HepG2 (cell line): ENCODE results near the gene DAGLB. TPM values are rescaled to one million over a fixed set of nuclear protein-coding genes. Genes with fewer than 3 reads are reported as not detected.
A peak's percentile ranks its signal among the peaks of the same experiment; 100 is the strongest.

Source experiments
- AGO1 ChIP-seq: fragments of 200-400 bp; formaldehyde crosslinking; IDR thresholded peaks from 2 replicates; pipeline ENCODE4 v1.6.1; 2017; ENCODE audit warnings: mild to moderate bottlenecking, low read depth, low read length, moderate library complexity; ENCODE audit not compliant: poor library complexity, severe bottlenecking
- ATF7 ChIP-seq, 2 experiments: fragments of 450-650 bp in 1 of 2; sonication (generic) in 1 of 2; formaldehyde crosslinking in 1 of 2; IDR thresholded peaks; 2 replicates each; pipeline versions ENCODE4 v1.4.0 to v1.6.1; 2016 to 2020; ENCODE audit warnings: antibody characterized with exemption in 1 of 2, mild to moderate bottlenecking in 1 of 2, missing genetic modification reagents in 1 of 2
- DNMT3B ChIP-seq: conservative IDR thresholded peaks from 2 replicates; pipeline ENCODE4 v1.6.1; 2016; ENCODE audit warnings: missing biosample characterization, control low read depth
- FIP1L1 ChIP-seq: fragments of 200-400 bp; formaldehyde crosslinking; IDR thresholded peaks from 2 replicates; pipeline ENCODE4 v1.6.1; 2018; ENCODE audit warnings: low read depth, mild to moderate bottlenecking, low read length, moderate library complexity, borderline replicate concordance; ENCODE audit not compliant: insufficient read depth
- HMG20A ChIP-seq: IDR thresholded peaks from 2 replicates; pipeline ENCODE4 v1.6.1; 2016; ENCODE audit warnings: borderline replicate concordance
- HNF4A ChIP-seq: sonication (generic); formaldehyde crosslinking; IDR thresholded peaks from 2 replicates; pipeline ENCODE4 v1.4.0; 2020; ENCODE audit warnings: missing genetic modification reagents
- KDM1A ChIP-seq: IDR thresholded peaks from 2 replicates; pipeline ENCODE4 v1.6.1; 2016; ENCODE audit warnings: missing compliant biosample characterization
- MXD4 ChIP-seq: IDR thresholded peaks from 2 replicates; pipeline ENCODE4 v1.6.1; 2016; ENCODE audit warnings: mild to moderate bottlenecking, missing biosample characterization, missing genetic modification reagents
- NCOA2 ChIP-seq: sonication (generic); formaldehyde crosslinking; IDR thresholded peaks from 2 replicates; pipeline ENCODE4 v1.8.0; 2022; ENCODE audit warnings: inconsistent platforms
- NR0B2 ChIP-seq: sonication (generic); formaldehyde crosslinking; IDR thresholded peaks from 2 replicates; pipeline ENCODE4 v1.4.0; 2020; ENCODE audit warnings: mild to moderate bottlenecking, missing genetic modification reagents
- NRL ChIP-seq: sonication (generic); formaldehyde crosslinking; IDR thresholded peaks from 2 replicates; pipeline ENCODE4 v1.5.0; 2020; ENCODE audit warnings: missing genetic modification reagents, mild to moderate bottlenecking, moderate library complexity, borderline replicate concordance
- PAX8 ChIP-seq: sonication (generic); formaldehyde crosslinking; IDR thresholded peaks from 2 replicates; pipeline ENCODE4 v1.8.0; 2022; ENCODE audit warnings: mild to moderate bottlenecking, missing genetic modification reagents, borderline replicate concordance
- POLR2A ChIP-seq, 2 experiments: IDR thresholded peaks; 2 replicates each; pipeline ENCODE4 v1.6.1; 2011; ENCODE audit warnings: low read depth in 2 of 2, low read length in 2 of 2, mild to moderate bottlenecking in 1 of 2, moderate library complexity in 1 of 2; ENCODE audit not compliant: insufficient read depth in 1 of 2
- SNAPC2 ChIP-seq: sonication (generic); formaldehyde crosslinking; IDR thresholded peaks from 2 replicates; pipeline ENCODE4 v1.8.1; 2022; ENCODE audit warnings: mild to moderate bottlenecking, missing genetic modification reagents
- TGIF2 ChIP-seq: IDR thresholded peaks from 2 replicates; pipeline ENCODE4 v1.6.1; 2016; ENCODE audit warnings: control low read depth, missing compliant biosample characterization
- U2AF2 ChIP-seq: fragments of 200-400 bp; formaldehyde crosslinking; IDR thresholded peaks from 2 replicates; pipeline ENCODE4 v1.6.1; 2017; ENCODE audit warnings: low read depth, mild to moderate bottlenecking, low read length
- XBP1 ChIP-seq: sonication (generic); formaldehyde crosslinking; IDR thresholded peaks from 2 replicates; pipeline ENCODE4 v1.5.0; 2020; ENCODE audit warnings: missing genetic modification reagents
- ZFP36L1 ChIP-seq: sonication (generic); formaldehyde crosslinking; IDR thresholded peaks from 2 replicates; pipeline ENCODE4 v1.8.0; 2022; ENCODE audit warnings: mild to moderate bottlenecking, missing genetic modification reagents, moderate library complexity
- ZMAT3 ChIP-seq: sonication (generic); formaldehyde crosslinking; conservative IDR thresholded peaks from 2 replicates; pipeline ENCODE4 v1.7.0; 2021; ENCODE audit warnings: missing genetic modification reagents
- ZMYM3 ChIP-seq: sonication (generic); formaldehyde crosslinking; IDR thresholded peaks from 2 replicates; pipeline ENCODE4 v1.5.1; 2020; ENCODE audit warnings: mild to moderate bottlenecking, missing genetic modification reagents
- ZNF10 ChIP-seq: sonication (generic); formaldehyde crosslinking; IDR thresholded peaks from 2 replicates; pipeline ENCODE4 v1.4.0; 2020; ENCODE audit warnings: mild to moderate bottlenecking, low read depth, missing genetic modification reagents, borderline replicate concordance
- ZNF33B ChIP-seq: sonication (generic); formaldehyde crosslinking; IDR thresholded peaks from 2 replicates; pipeline ENCODE4 v1.5.1; 2020; ENCODE audit warnings: mild to moderate bottlenecking, missing genetic modification reagents
- ZNF792 ChIP-seq: IDR thresholded peaks from 2 replicates; pipeline ENCODE4 v1.6.1; 2016
- polyA plus RNA-seq, 8 experiments: library from polyadenylated mRNA; depleted of rRNA in 3 of 8; stranded (reverse) in 7 of 8; unstranded in 1 of 8; fragments of >200 nt; fragmentation: Illumina TruSeq in 4 of 8; extraction: Trizol in 4 of 8; gene quantifications; 2 replicates each; pipeline versions ENCODE4 v1.2.1 to v1.2.3, GENCODE V29; 2011 to 2016; ENCODE audit warnings: low read depth in 4 of 8, missing spikeins in 1 of 8, mixed read lengths in 1 of 8; ENCODE audit not compliant: insufficient read depth in 1 of 8
- total RNA-seq, 5 experiments: library from RNA; depleted of rRNA; stranded (reverse); fragments of >200 nt; fragmentation: Illumina TruSeq; extraction: Trizol; gene quantifications; 2 replicates each; pipeline ENCODE4 v1.2.3, GENCODE V29; 2016; ENCODE audit warnings: low read depth in 1 of 5
- TF ChIP-seq, protein P1 (sequence below): sonication (generic); formaldehyde crosslinking; IDR thresholded peaks from 2 replicates; pipeline ENCODE4 v1.4.0; 2020; ENCODE audit warnings: missing genetic modification reagents, borderline replicate concordance
- TF ChIP-seq, protein P2 (sequence below): sonication (generic); formaldehyde crosslinking; IDR thresholded peaks from 2 replicates; pipeline ENCODE4 v1.4.0; 2020; ENCODE audit warnings: missing genetic modification reagents
- TF ChIP-seq, protein P3 (sequence below): sonication (generic); formaldehyde crosslinking; IDR thresholded peaks from 2 replicates; pipeline ENCODE4 v1.9.0; 2021; ENCODE audit warnings: missing genetic modification reagents, borderline replicate concordance

DAGLB gene
- total and polyA plus RNA-seq, 2 of the 13 experiments (the other 11 are each of a cell fraction or from before 2014, with no cell fraction given): 7.9 to 9.8 TPM

DNA sequence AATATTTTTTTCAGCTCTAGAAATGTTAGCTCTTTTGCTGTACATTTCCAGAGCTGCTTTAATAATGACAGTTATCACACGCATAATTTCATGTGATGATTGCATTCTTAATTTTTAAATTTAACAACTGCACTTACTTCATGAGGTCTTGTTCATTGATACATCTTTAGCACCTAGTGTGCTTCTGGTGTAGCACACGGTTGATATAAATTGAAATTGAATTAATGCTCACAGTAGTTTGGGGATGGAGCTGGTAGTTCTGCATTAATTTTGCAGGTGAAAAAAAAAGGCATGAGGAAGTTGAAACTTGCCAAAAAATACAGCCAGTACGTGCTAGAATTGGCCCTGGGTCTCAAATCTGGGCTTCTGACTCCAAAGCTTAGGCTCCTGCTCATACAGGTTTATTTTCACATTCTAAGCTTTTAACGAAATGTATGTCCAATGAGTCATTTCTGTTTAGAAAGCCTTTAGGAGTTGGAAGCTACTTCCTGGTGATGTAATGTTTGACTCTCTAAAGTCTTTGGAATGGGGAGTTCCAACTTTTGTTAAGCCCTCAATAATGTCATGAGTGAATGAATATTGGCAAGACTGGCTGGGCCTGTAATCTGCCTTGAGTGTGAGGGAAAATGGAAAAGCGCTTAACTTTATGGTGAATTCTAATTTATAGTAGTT is 62.5 kb downstream of the DAGLB start (continued):
- TF ChIP-seq POLR2A (IDR thresholded peaks at IDR 0.05; ENCODE audit: insufficient read depth in 1 of 2, low read depth in 2 of 2, low read length in 2 of 2) (no peak), DNMT3B (CRISPR knock-in tag) (0 out of 2 replicates have a peak, but pooled peaks have one; percentile 43), ZNF792 (CRISPR knock-in tag) (no peak), MXD4 (CRISPR knock-in tag) (no peak), NR0B2 (CRISPR knock-in tag) (no peak), U2AF2 (no peak), TGIF2 (CRISPR knock-in tag) (no peak), ZNF10 (CRISPR knock-in tag) (no peak), HNF4A (no peak), KDM1A (CRISPR knock-in tag) (no peak), NCOA2 (CRISPR knock-in tag) (no peak), HMG20A (CRISPR knock-in tag) (no peak; the same call in 1 of the 2 replicates), NRL (CRISPR knock-in tag) (no peak), PAX8 (CRISPR knock-in tag) (no peak), FIP1L1 (no peak), SNAPC2 (CRISPR knock-in tag) (no peak), ZNF33B (CRISPR knock-in tag) (no peak), AGO1 (no peak), ZMAT3 (CRISPR knock-in tag) (0 out of 2 replicates have a peak, but pooled peaks have one; percentile 30), ZFP36L1 (CRISPR knock-in tag) (no peak), ZMYM3 (CRISPR knock-in tag) (no peak), XBP1 (CRISPR knock-in tag) (no peak), ATF7 (IDR thresholded peaks at IDR 0.05) (peak; percentile 75; the same call in 1 of the 2 replicates), ATF7 (CRISPR knock-in tag; IDR thresholded peaks at IDR 0.05) (no peak; the same call in 1 of the 2 replicates)
- TF ChIP-seq, protein P1, sequence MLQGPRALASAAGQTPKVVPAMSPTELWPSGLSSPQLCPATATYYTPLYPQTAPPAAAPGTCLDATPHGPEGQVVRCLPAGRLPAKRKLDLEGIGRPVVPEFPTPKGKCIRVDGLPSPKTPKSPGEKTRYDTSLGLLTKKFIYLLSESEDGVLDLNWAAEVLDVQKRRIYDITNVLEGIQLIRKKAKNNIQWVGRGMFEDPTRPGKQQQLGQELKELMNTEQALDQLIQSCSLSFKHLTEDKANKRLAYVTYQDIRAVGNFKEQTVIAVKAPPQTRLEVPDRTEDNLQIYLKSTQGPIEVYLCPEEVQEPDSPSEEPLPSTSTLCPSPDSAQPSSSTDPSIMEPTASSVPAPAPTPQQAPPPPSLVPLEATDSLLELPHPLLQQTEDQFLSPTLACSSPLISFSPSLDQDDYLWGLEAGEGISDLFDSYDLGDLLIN (CRISPR knock-in tag): no peak
- TF ChIP-seq, protein P2, sequence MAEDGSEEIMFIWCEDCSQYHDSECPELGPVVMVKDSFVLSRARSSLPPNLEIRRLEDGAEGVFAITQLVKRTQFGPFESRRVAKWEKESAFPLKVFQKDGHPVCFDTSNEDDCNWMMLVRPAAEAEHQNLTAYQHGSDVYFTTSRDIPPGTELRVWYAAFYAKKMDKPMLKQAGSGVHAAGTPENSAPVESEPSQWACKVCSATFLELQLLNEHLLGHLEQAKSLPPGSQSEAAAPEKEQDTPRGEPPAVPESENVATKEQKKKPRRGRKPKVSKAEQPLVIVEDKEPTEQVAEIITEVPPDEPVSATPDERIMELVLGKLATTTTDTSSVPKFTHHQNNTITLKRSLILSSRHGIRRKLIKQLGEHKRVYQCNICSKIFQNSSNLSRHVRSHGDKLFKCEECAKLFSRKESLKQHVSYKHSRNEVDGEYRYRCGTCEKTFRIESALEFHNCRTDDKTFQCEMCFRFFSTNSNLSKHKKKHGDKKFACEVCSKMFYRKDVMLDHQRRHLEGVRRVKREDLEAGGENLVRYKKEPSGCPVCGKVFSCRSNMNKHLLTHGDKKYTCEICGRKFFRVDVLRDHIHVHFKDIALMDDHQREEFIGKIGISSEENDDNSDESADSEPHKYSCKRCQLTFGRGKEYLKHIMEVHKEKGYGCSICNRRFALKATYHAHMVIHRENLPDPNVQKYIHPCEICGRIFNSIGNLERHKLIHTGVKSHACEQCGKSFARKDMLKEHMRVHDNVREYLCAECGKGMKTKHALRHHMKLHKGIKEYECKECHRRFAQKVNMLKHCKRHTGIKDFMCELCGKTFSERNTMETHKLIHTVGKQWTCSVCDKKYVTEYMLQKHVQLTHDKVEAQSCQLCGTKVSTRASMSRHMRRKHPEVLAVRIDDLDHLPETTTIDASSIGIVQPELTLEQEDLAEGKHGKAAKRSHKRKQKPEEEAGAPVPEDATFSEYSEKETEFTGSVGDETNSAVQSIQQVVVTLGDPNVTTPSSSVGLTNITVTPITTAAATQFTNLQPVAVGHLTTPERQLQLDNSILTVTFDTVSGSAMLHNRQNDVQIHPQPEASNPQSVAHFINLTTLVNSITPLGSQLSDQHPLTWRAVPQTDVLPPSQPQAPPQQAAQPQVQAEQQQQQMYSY (CRISPR knock-in tag): no peak
- TF ChIP-seq, protein P3, sequence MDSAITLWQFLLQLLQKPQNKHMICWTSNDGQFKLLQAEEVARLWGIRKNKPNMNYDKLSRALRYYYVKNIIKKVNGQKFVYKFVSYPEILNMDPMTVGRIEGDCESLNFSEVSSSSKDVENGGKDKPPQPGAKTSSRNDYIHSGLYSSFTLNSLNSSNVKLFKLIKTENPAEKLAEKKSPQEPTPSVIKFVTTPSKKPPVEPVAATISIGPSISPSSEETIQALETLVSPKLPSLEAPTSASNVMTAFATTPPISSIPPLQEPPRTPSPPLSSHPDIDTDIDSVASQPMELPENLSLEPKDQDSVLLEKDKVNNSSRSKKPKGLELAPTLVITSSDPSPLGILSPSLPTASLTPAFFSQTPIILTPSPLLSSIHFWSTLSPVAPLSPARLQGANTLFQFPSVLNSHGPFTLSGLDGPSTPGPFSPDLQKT (CRISPR knock-in tag): no peak
